C4-2B (cell line): ENCODE data around the gene DNAH7.

Experiments used
- H3K27ac ChIP-seq: fragments of 450-650 bp; 2 replicates; pipeline ENCODE4 v1.5.1; 2017
- CTCF ChIP-seq: fragments of 450-650 bp; conservative IDR thresholded peaks from 2 replicates; pipeline ENCODE4 v1.5.1; 2017; ENCODE audit warnings: mild to moderate bottlenecking
- ZFX ChIP-seq: fragments of 450-650 bp; IDR thresholded peaks from 2 replicates; pipeline ENCODE4 v1.6.1; 2017

DNAH7 gene

GRCh38 chr2:195961873-195962272 is 106.8 kb downstream of the DNAH7 start:
- H3K27ac ChIP-seq = no peak overlapping the region
- TF ChIP-seq ZFX (no peak), CTCF (no peak)

- no peak for TF ChIP-seq ZFX
- TF ChIP-seq CTCF = no peak
- H3K27ac ChIP-seq = no peak overlapping the region
Measured at GRCh38 chr2:195959341-195959740, 109.3 kb downstream of the DNAH7 start.

- no peak for TF ChIP-seq CTCF
- no peak for TF ChIP-seq ZFX
Measured at GRCh38 chr2:195956725-195957124, 111.9 kb downstream of the DNAH7 start.

GRCh38 chr2:195945056-195945455 is 123.6 kb downstream of the DNAH7 start:
- no peak overlapping the region for H3K27ac ChIP-seq
- TF ChIP-seq CTCF = no peak
- TF ChIP-seq ZFX = no peak

More at GRCh38 chr2:195956725-195957124, 111.9 kb downstream of the DNAH7 start:
- H3K27ac ChIP-seq = no peak overlapping the region

GRCh38 chr2:195937176-195937575 is 131.5 kb downstream of the DNAH7 start:
- no peak overlapping the region for H3K27ac ChIP-seq
- TF ChIP-seq CTCF = no peak
- no peak for TF ChIP-seq ZFX

- H3K27ac ChIP-seq = no peak overlapping the region
- TF ChIP-seq ZFX (no peak), CTCF (no peak)
Measured at GRCh38 chr2:195934484-195934883, 134.2 kb downstream of the DNAH7 start.

- TF ChIP-seq ZFX (no peak), CTCF (no peak)
- H3K27ac ChIP-seq = no peak overlapping the region
Measured at GRCh38 chr2:195929531-195929930, 139.1 kb downstream of the DNAH7 start.
